ENCODE results near the gene MAPKAP1. TPM values are rescaled to one million over a fixed set of nuclear protein-coding genes. Genes with fewer than 3 reads are reported as not detected.

The MAPKAP1 gene
- total RNA-seq, 1 donor from 2014 or later: 63.4 TPM

GRCh38 chr9:125497478-125497877 lies 209.5 kb downstream of the MAPKAP1 start:
- DNase-seq (ENCODE audit: low read depth, low spot score): no peak
- no peaks in the 10 kb centered on the region for H3K9me3 Mint-ChIP-seq
- no peak overlapping the region for H3K4me3 Mint-ChIP-seq
- H3K36me3 Mint-ChIP-seq (ENCODE audit: low read depth): no peaks in the 10 kb centered on the region
- H3K27me3 Mint-ChIP-seq (ENCODE audit: low read depth): no peaks in the 10 kb centered on the region
- TF ChIP-seq CTCF (conservative IDR thresholded peaks at IDR 0.05): no peak
- no peak overlapping the region for H3K27ac Mint-ChIP-seq (ENCODE audit: unreplicated experiment)
- no peaks in the 10 kb centered on the region for H3K4me1 Mint-ChIP-seq

- DNase-seq (ENCODE audit: low read depth, low spot score): no peak
- H3K4me1 Mint-ChIP-seq: no peaks in the 10 kb centered on the region
- no peak for TF ChIP-seq CTCF (conservative IDR thresholded peaks at IDR 0.05)
- no peaks in the 10 kb centered on the region for H3K36me3 Mint-ChIP-seq (ENCODE audit: low read depth)
- no peak overlapping the region for H3K27ac Mint-ChIP-seq (ENCODE audit: unreplicated experiment)
- no peaks in the 10 kb centered on the region for H3K27me3 Mint-ChIP-seq (ENCODE audit: low read depth)
- no peaks in the 10 kb centered on the region for H3K9me3 Mint-ChIP-seq
- H3K4me3 Mint-ChIP-seq: no peak overlapping the region
Measured at GRCh38 chr9:125496313-125496834, 210.6 kb downstream of the MAPKAP1 start.

GRCh38 chr9:125495172-125496119 lies 211.6 kb downstream of the MAPKAP1 start:
- DNase-seq (ENCODE audit: low read depth, low spot score): no peak
- TF ChIP-seq CTCF (conservative IDR thresholded peaks at IDR 0.05): no peak
- Mint-ChIP-seq H3K27ac (ENCODE audit: unreplicated experiment) (no peak overlapping the region), H3K4me3 (no peak overlapping the region), H3K36me3 (ENCODE audit: low read depth) (no peaks in the 10 kb centered on the region), H3K4me1 (no peaks in the 10 kb centered on the region), H3K9me3 (no peaks in the 10 kb centered on the region), H3K27me3 (ENCODE audit: low read depth) (no peaks in the 10 kb centered on the region)

- Mint-ChIP-seq H3K9me3 (no peaks in the 10 kb centered on the region), H3K4me3 (no peak overlapping the region), H3K4me1 (no peaks in the 10 kb centered on the region), H3K27me3 (ENCODE audit: low read depth) (no peaks in the 10 kb centered on the region), H3K36me3 (ENCODE audit: low read depth) (no peaks in the 10 kb centered on the region), H3K27ac (ENCODE audit: unreplicated experiment) (no peak overlapping the region)
- TF ChIP-seq CTCF (conservative IDR thresholded peaks at IDR 0.05): no peak
- no peak for DNase-seq (ENCODE audit: low read depth, low spot score)
Measured at GRCh38 chr9:125494653-125494915, 212.4 kb downstream of the MAPKAP1 start.

GRCh38 chr9:125493881-125494652 lies 212.9 kb downstream of the MAPKAP1 start:
- DNase-seq (ENCODE audit: low read depth, low spot score): no peak
- Mint-ChIP-seq H3K36me3 (ENCODE audit: low read depth) (no peaks in the 10 kb centered on the region), H3K4me3 (no peak overlapping the region), H3K9me3 (no peaks in the 10 kb centered on the region), H3K27ac (ENCODE audit: unreplicated experiment) (no peak overlapping the region), H3K4me1 (no peaks in the 10 kb centered on the region), H3K27me3 (ENCODE audit: low read depth) (no peaks in the 10 kb centered on the region)
- no peak for TF ChIP-seq CTCF (conservative IDR thresholded peaks at IDR 0.05)

Data from neural crest cell (in vitro differentiated cells).